Endothelial cell of umbilical vein (primary cell): ENCODE data around the gene C14orf93. TPM values are rescaled to one million over a fixed set of nuclear protein-coding genes. Genes with fewer than 3 reads are reported as not detected.

ENCODE experiments used
- BruUV-seq: library from RNA; stranded (reverse); fragments of 400-500 nt; replicated peaks from 2 replicates; lab custom pipeline; 2021; lab: Mats Ljungman, UMichigan
- CTCF ChIA-PET: fragments of 300-600, 350-600 bp; sonication (Branson Sonifier 250); formaldehyde crosslinking; loops from one replicate; lab custom pipeline; 2021; ENCODE audit warnings: antibody characterized with exemption, inconsistent platforms; lab: Charles Lee
- POLR2A ChIA-PET: fragments of 300-600, 350-600 bp; sonication (Branson Sonifier 250); formaldehyde crosslinking; loops from one replicate; lab custom pipeline; 2021; ENCODE audit warnings: antibody characterized with exemption, inconsistent platforms; lab: Charles Lee
- DNase-seq: peaks from one replicate; pipeline ENCODE4 v3.0.0-alpha.2; 2011; ENCODE audit warnings: low read depth, low spot score
- FAIRE-seq: peaks from 2 replicates; lab custom pipeline; 2011; peaks lifted over from hg19 to GRCh38; lab: Jason Lieb, UNC
- H2AFZ ChIP-seq: 2 replicates; pipeline ENCODE4 v1.6.0; 2012; ENCODE audit warnings: low read depth, low read length, control low read depth, inconsistent platforms
- H3K27ac ChIP-seq: 2 replicates; pipeline ENCODE4 v1.5.1; 2011; ENCODE audit warnings: low read depth, mild to moderate bottlenecking, control low read depth, low read length, moderate library complexity; ENCODE audit not compliant: insufficient read depth
- H3K27me3 ChIP-seq, 2 experiments: 2 replicates each; pipeline versions ENCODE4 v1.6.0 to v1.6.1; 2011; ENCODE audit warnings: low read length in 2 of 2, mixed read lengths in 1 of 2; ENCODE audit not compliant: control insufficient read depth in 2 of 2, insufficient read depth in 2 of 2
- H3K36me3 ChIP-seq, 2 experiments: 2 replicates in 1 of 2; 3 replicates in 1 of 2; pipeline ENCODE4 v1.5.1; 2011; ENCODE audit warnings: low read length in 2 of 2, mild to moderate bottlenecking in 1 of 2, moderate library complexity in 1 of 2; ENCODE audit not compliant: control insufficient read depth in 2 of 2, insufficient read depth in 2 of 2; ENCODE audit errors: extremely low read depth in 1 of 2
- H3K4me1 ChIP-seq: 3 replicates; pipeline ENCODE4 v1.5.1; 2011; ENCODE audit warnings: mild to moderate bottlenecking, low read length; ENCODE audit not compliant: control insufficient read depth, insufficient read depth; ENCODE audit errors: extremely low read depth
- H3K4me2 ChIP-seq: 2 replicates; pipeline ENCODE4 v1.6.1; 2011; ENCODE audit warnings: low read length, control low read depth, mixed read lengths; ENCODE audit not compliant: insufficient read depth
- H3K4me3 ChIP-seq, 3 experiments: fragments of 200-600 bp in 1 of 3; sonication (generic), shearing (Covaris generic) in 1 of 3; replicated peaks in 1 of 3; 2 replicates each; pipeline ENCODE4 v1.5.1; 2011 to 2016; ENCODE audit warnings: control low read depth in 3 of 3, low read length in 3 of 3, mild to moderate bottlenecking in 2 of 3, inconsistent platforms in 1 of 3, low read depth in 1 of 3, moderate library complexity in 1 of 3; ENCODE audit not compliant: insufficient read depth in 1 of 3
- H3K79me2 ChIP-seq: 2 replicates; pipeline ENCODE4 v1.6.0; 2012; ENCODE audit warnings: low read length, inconsistent platforms; ENCODE audit not compliant: control insufficient read depth, insufficient read depth
- H3K9ac ChIP-seq: replicated peaks from 2 replicates; pipeline ENCODE3; 2011; ENCODE audit warnings: low read length, control low read depth; ENCODE audit not compliant: insufficient read depth; ENCODE audit errors: extremely low read depth
- H3K9me1 ChIP-seq: replicated peaks from 3 replicates; pipeline ENCODE4 v1.6.0; 2011; ENCODE audit warnings: mild to moderate bottlenecking, low read length; ENCODE audit not compliant: control insufficient read depth, insufficient read depth; ENCODE audit errors: extremely low read depth
- H3K9me3 ChIP-seq: replicated peaks from 2 replicates; pipeline ENCODE4 v1.5.1; 2012; ENCODE audit warnings: low read length, inconsistent platforms; ENCODE audit not compliant: control insufficient read depth, insufficient read depth
- H4K20me1 ChIP-seq: replicated peaks from 2 replicates; pipeline ENCODE3; 2011; ENCODE audit warnings: mild to moderate bottlenecking, low read length; ENCODE audit not compliant: control insufficient read depth, insufficient read depth; ENCODE audit errors: extremely low read depth
- EZH2 ChIP-seq: IDR thresholded peaks from 2 replicates; pipeline ENCODE4 v1.6.1; 2012; ENCODE audit warnings: borderline replicate concordance, low read depth, mild to moderate bottlenecking, moderate library complexity, low read length, inconsistent platforms; ENCODE audit not compliant: severe bottlenecking
- FOS ChIP-seq: IDR thresholded peaks from 2 replicates; pipeline ENCODE4 v1.6.1; 2011; ENCODE audit warnings: mild to moderate bottlenecking, low read length, moderate library complexity, borderline replicate concordance; ENCODE audit not compliant: insufficient read depth
- GATA2 ChIP-seq: IDR thresholded peaks from 2 replicates; pipeline ENCODE4 v1.7.0; 2011; ENCODE audit warnings: low read depth, mild to moderate bottlenecking, moderate library complexity, mixed read lengths, low read length; ENCODE audit not compliant: insufficient read length, insufficient read depth
- MYC ChIP-seq: IDR thresholded peaks from one replicate; pipeline ENCODE4 v1.6.1; 2011; ENCODE audit warnings: mild to moderate bottlenecking, low read depth, low read length
- POLR2A ChIP-seq: IDR thresholded peaks from 2 replicates; pipeline ENCODE4 v1.6.1; 2012; ENCODE audit warnings: low read depth, mild to moderate bottlenecking, control low read depth, low read length
- POLR2AphosphoS5 ChIP-seq: IDR thresholded peaks from 2 replicates; pipeline ENCODE4 v1.6.1; 2012; ENCODE audit warnings: low read depth, mild to moderate bottlenecking, control low read depth, low read length, moderate library complexity; ENCODE audit not compliant: insufficient read depth
- dilution Hi-C: fragments of 300-500 bp; cut with MboI; formaldehyde crosslinking; loops from one replicate; pipeline ENCODE4 v1.15.0; 2019; ENCODE audit warnings: low sequenced_read_pairs; ENCODE audit not compliant: extremely low pct_ligation_motif_present
- intact Hi-C: fragments of 100-400 bp; cut with micrococcal nuclease; formaldehyde crosslinking; loops from one replicate; pipeline ENCODE4 v1.10.0; 2022
- polyA plus RNA-seq, 4 experiments: library from polyadenylated mRNA; depleted of rRNA in 3 of 4; stranded (reverse) in 3 of 4; unstranded in 1 of 4; fragments of >200 nt; gene quantifications; 2 replicates each; pipeline versions ENCODE4 v1.2.1 to v1.2.3, GENCODE V29; 2011 to 2012; ENCODE audit warnings: missing spikeins in 1 of 4
- total RNA-seq: library from RNA; stranded (reverse); gene quantifications from 2 replicates; pipeline ENCODE4 v1.2.3, GENCODE V29; 2021
- TF ChIP-seq, protein P1 (sequence below), 2 donors: IDR thresholded peaks; 1 replicate in 1 of 2; 2 replicates in 1 of 2; pipeline ENCODE4 v1.5.1; 2011; ENCODE audit warnings: low read length in 2 of 2, mild to moderate bottlenecking in 2 of 2, moderate library complexity in 2 of 2, control low read depth in 1 of 2, inconsistent platforms in 1 of 2, low read depth in 1 of 2; ENCODE audit not compliant: insufficient read depth in 1 of 2; ENCODE audit errors: extremely low read depth in 1 of 2
- TF ChIP-seq, protein P2 (sequence below): IDR thresholded peaks from 2 replicates; pipeline ENCODE4 v1.6.1; 2011; ENCODE audit not compliant: insufficient read depth, insufficient read length

C14orf93 gene
- total and polyA plus RNA-seq, 2 donors (not counting 3 experiments of a cell fraction or from before 2014, with no cell fraction given): 7.1 to 9.2 TPM

DNA sequence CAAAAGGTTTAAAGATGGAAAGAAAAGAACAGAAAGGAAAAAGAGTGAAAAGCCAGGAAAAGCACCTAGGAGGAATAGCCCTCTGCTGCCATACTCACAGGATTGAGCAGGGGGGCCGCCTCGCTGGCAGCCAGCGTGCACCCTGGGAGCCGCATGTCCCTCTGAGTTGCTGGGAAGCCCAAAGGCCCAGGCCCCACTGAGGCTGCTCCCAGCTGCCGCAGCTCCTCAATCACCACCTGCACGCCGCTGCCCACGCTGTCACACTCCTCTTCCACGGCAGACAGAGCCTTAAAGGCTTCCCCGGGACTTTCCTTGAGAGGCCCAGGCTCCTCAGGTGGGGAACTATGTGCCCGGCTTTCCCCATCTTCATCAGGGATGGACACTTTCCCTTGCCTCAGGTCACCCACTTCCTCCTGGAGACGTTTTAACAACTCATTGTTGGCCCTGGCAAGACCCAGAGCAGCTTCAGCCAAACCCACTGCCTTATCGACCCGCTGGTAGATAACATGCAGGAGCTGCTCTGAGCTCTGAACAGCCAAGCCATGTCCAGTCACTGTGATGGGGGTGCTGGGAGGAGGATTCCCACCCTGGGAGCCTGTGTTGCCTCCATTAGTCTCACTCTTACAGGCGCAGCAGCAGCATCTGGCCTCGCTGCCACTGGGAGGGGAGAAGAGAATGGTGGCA, 11.5 kb downstream of the C14orf93 start:
- Histone ChIP-seq H3K9me1 (no peaks in the 10 kb centered on the region), H3K9ac (no peak overlapping the region), H3K27ac (no peak overlapping the region), H3K4me2 (no peak overlapping the region), H3K9me3 (no peaks in the 10 kb centered on the region), H4K20me1 (no peaks in the 10 kb centered on the region), H3K79me2 (no peaks in the 10 kb centered on the region), H3K36me3 (no peaks in the 10 kb centered on the region), H2AFZ (no peak overlapping the region), H3K4me1 (peaks cover 4% of the 10 kb centered on the region), H3K27me3 (no peaks in the 10 kb centered on the region), H3K4me3 (no peak overlapping the region)
- POLR2A ChIA-PET: no interaction called here
- TF ChIP-seq EZH2 (no peak), POLR2AphosphoS5 (no peak), FOS (no peak), POLR2A (no peak), MYC (no peak), GATA2 (no peak)
- TF ChIP-seq, protein P1, sequence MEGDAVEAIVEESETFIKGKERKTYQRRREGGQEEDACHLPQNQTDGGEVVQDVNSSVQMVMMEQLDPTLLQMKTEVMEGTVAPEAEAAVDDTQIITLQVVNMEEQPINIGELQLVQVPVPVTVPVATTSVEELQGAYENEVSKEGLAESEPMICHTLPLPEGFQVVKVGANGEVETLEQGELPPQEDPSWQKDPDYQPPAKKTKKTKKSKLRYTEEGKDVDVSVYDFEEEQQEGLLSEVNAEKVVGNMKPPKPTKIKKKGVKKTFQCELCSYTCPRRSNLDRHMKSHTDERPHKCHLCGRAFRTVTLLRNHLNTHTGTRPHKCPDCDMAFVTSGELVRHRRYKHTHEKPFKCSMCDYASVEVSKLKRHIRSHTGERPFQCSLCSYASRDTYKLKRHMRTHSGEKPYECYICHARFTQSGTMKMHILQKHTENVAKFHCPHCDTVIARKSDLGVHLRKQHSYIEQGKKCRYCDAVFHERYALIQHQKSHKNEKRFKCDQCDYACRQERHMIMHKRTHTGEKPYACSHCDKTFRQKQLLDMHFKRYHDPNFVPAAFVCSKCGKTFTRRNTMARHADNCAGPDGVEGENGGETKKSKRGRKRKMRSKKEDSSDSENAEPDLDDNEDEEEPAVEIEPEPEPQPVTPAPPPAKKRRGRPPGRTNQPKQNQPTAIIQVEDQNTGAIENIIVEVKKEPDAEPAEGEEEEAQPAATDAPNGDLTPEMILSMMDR (IDR thresholded peaks at IDR 0.05; ENCODE audit: extremely low read depth in 1 of 2, insufficient read depth in 1 of 2, low read depth in 1 of 2, low read length in 2 of 2): no peak
- TF ChIP-seq, protein P2, sequence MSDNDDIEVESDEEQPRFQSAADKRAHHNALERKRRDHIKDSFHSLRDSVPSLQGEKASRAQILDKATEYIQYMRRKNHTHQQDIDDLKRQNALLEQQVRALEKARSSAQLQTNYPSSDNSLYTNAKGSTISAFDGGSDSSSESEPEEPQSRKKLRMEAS: no peak
- dilution Hi-C loops: no loop called here
- no peak for DNase-seq
- no TSS peak for BruUV-seq
- CTCF ChIA-PET: interaction anchor here (0.5 to 5.2 kb wide), 5 partner anchors 8 to 63 kb away, joined by 3 to 148 read pairs (median 4); no protein-coding TSS in a partner anchor
- intact Hi-C loops: no loop called here
- FAIRE-seq: no peak
